Esophagus muscularis mucosa (tissue), 4 donors: Measurements from ENCODE around the gene C7.

Experiments
- CTCF ChIP-seq, 3 experiments: fragments of 200-600 bp in 2 of 3; fragments of 450-650 bp in 1 of 3; sonication (generic) in 2 of 3; IDR thresholded peaks; one replicate each; pipeline ENCODE4 v1.5.1; 2017 to 2019; ENCODE audit warnings: antibody characterized with exemption in 3 of 3, mild to moderate bottlenecking in 2 of 3, moderate library complexity in 1 of 3
- EP300 ChIP-seq: sonication (generic); formaldehyde crosslinking; IDR thresholded peaks from one replicate; pipeline ENCODE4 v1.6.1; 2017; ENCODE audit warnings: antibody characterized with exemption
- POLR2A ChIP-seq: fragments of 450-650 bp; IDR thresholded peaks from one replicate; pipeline ENCODE4 v1.6.1; 2017; ENCODE audit warnings: antibody characterized with exemption, moderate library complexity, mild to moderate bottlenecking, low read depth
- POLR2AphosphoS5 ChIP-seq, 2 donors: sonication (generic); formaldehyde crosslinking; IDR thresholded peaks; one replicate each; pipeline ENCODE4 v1.6.1; 2017; ENCODE audit warnings: antibody characterized with exemption in 2 of 2

- TF ChIP-seq CTCF (IDR thresholded peaks at IDR 0.05), result no peak
- TF ChIP-seq POLR2A, result no peak
- no peak for TF ChIP-seq EP300
- no peak for TF ChIP-seq POLR2AphosphoS5 (IDR thresholded peaks at IDR 0.05)
These were observed 86.7 kb downstream of the C7 start for GRCh38 chr5:40995801-40996586.
